GM18867 (cell line): ENCODE results near the gene ASB15.

Experiments
- ATAC-seq: cut with Tn5 transposase; IDR thresholded peaks from one replicate; pipeline ENCODE4 v1.9.1; 2021; ENCODE audit warnings: mild to moderate bottlenecking, moderate library complexity; ENCODE audit not compliant: unreplicated experiment

ASB15 gene

DNA sequence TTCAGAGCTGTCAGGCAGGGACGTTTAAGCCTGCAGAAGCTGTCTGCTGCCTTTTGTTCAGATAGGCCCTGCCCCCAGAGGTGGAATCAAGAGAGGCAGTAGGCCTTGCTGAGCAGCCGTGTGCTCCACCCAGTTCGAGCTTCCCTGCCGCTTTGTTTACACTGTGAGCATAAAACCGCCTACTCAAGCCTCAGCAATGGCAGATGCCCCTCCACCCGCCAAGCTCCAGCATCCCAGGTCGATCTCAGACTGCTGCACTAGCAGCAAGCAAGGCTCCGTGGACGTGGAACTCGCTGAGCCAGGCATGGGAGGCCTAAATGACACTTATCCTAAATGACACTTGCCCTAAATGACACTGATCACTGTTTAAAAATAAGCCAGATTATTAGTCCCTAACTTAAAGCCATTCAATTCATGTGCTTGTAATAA lies 6.8 kb upstream of the ASB15 start:
- no peak for ATAC-seq

DNA sequence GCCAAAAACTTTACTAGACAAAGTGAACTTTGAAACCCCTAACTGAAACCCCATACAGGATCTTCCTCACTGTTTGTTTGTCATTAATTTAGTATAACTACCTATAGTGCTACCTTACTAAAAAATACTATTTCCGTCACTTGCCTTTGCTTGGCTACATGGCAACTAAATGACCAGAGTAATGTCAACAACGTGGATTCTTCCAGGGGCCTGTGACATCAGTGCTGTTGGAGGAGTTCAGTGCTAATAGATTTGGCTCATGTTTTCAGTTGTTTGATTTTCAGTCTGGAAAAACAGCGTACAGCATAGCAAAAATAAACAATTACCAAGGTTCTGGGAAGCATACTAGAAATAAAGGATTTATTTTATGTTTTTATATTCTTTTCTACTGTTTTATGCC lies 3.0 kb upstream of the ASB15 start:
- no peak for ATAC-seq

DNA sequence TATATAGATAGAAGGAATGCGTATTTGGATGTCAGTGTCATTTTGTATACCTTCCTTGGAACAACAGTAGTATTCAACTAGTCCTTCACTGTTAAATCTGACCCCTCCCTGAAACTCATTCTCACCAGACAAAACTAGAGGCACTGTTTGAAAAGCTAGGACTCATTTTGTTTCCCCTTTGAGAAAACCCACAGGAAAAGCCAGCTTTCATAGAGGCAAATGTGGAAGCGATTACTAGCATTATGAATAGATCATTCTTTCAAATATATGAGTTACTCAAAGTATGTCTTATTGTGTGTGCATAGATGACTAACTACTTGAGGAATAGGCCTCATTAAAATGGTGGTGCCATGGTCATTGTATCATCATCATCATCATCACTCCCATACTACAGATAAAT lies 1.9 kb upstream of the ASB15 start:
- no peak for ATAC-seq

DNA sequence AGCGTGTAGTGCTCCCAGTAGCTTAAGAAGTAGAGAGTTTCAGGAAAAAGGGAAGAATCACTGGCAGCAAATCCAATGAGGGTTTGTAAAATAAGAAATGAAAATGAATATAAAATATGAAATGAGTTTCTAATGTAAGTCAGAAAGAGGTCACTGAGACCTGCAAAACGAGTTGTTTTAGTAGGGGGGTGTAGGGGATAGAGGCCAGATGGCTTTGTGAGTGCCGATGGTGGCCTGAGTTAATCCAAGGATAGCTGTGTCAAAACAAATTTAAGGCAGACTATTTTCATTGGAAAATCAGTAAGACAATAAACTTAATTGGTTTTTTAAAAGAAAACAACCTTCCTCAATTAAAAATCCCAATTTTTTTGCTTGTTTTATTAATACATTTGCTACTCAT lies 745 bp upstream of the ASB15 start:
- ATAC-seq = no peak

DNA sequence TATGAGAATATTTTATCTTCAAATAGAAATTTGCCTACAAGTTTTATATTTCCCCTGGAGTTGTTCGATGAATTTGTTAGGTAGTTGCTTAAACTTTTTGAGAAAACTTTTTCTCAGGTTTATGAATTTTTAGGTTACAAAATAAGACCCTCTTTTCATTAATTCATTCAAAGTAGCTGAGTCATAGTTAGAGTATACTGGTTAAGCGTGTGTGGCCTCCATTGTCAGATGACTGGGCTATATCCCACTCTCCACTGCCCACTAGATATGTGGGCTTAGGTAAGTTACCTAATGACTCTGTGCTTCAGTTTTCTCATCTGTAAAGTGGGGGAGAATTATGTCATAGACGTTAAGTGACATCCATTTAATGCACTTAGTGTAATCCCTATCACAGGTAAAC lies 1.0 kb downstream of the ASB15 start:
- ATAC-seq = no peak

DNA sequence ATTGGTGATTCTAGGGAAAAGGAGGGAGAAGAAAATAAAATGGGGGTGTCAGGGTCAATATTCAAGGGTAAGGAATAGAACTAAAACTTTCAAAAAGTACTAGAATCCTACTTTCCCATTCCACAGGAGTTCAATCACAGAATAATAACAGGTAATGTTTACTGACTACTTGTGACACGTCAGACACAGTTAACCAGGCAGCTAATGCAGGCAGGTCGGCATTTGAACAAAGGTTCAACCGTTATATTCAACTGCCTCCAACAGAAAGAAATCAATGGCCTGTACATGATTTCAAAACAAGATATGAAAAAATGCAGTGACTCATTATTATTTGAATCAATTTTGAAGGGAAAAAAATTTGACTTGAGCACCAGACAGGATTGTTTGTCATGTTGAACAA lies 3.1 kb downstream of the ASB15 start:
- no peak for ATAC-seq

DNA sequence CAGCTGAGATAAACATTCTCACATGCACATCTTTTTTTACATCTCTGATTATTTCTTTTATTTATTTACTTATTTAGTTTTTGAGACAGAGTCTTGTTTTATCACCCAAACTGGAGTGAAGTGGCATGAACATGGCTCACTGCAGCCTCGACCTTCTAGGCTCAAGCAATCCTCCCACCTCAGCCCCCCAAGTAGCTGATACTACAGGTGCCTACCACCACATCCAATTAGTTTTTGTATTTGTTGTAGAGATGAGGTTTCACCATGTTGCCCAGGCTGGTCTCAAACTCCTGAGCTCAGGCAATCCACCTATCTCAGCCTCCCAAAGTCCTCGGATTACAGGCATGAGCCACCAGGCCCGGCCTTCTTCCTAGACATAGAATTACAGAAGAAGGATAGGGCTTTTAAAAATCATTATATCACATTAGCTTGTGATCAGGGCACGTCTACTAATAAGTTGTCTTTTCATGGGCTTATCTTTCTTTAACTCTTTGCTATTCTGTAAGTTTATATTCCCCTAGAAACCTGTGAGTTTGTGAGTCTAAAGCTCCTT lies 5.9 kb downstream of the ASB15 start:
- ATAC-seq = no peak

DNA sequence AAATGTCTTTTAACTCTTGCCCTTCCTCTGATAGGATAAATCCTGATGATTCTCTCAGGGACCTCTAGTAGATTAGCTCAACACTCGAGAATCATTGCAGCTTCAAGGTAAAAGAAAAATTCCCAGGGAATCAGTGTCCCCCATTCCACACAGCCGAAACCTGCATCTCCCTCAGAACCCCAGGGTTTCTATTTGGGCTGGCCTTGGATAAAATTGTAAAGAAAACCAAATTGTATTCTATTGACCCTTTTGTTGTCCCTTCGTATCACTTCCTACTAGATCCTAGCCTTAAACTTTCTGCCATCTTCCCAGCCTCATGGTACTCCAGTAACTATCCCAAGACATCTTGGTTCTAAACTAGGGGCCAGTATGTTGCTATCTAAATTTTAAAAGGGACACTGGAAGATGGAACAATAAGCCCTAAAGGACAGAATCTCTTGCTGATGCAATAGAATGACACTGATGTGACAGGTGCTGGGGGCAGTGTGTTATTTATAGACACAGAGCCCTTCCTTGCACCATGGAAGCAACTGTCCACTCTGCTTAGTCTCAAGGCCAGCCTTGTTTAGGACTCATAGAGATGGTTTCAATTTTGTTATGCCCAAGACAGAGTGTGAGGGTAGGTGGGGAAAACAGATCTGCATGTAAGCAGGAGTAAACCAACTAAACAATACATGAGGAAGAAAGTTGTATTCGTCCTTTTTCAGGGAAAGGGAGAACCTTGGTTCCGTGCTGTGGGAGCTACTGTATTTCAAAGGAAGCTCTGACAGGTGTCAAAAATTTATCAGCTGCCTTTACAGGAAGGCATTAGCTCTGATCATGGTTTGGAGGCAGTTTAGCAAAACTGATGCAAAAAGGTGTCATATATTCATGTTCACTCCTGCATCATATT lies 7.6 kb downstream of the ASB15 start:
- no peak for ATAC-seq

DNA sequence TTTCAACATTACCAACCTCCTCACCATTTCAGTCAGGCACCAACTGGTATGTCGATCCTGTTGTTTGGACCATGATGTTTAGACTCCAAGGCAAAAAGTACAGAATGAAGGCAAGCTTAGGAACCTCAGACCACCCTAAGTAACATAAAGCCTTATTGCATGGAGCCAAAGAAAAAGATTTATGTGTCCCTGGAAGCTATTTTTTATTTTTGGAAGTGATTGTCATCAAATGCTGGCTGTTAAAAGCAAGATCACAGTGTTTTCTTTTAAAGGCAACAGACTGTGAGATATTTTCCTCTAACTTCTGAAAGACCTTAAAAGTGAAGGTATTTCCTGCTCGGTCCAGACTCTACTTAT lies 8.2 kb downstream of the ASB15 start:
- no peak for ATAC-seq

DNA sequence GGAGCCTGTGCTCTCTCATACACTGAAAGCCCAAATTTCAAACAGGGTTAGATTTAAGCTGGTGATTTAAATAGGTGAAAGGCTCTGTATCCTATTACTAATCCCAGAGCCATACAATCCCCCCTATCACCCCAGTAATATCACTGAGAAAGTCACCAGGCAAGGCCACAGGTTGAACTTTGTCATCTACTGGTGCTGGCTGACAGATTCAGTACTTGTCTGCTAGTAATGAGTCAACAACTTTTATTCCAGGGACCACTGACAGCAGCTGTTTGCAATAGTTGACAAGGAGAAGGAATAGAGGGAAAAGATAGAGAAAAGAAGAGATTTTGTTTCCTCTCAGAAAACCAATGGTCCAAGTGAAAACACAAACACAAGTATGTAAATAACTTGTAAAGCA lies 10.4 kb downstream of the ASB15 start:
- ATAC-seq = no peak

DNA sequence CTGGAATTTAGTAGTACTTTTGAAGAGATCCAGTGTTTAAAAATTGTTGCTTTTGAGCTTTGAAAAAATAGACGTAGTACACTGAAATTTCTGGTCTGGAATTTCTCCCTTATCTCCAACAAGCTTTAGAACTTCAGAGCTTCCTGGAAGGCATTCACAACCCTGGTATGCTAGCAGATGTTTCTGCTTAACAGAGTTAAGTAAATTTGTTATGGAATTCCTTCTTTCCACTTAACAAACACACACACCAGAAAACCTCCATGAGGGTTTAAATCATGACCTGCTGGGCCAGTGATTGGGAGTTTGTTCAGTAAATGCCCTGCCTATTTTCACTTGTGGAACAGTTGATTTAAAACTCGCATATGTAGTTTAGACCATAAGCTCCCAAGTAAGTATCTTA lies 13.7 kb downstream of the ASB15 start:
- ATAC-seq = no peak

DNA sequence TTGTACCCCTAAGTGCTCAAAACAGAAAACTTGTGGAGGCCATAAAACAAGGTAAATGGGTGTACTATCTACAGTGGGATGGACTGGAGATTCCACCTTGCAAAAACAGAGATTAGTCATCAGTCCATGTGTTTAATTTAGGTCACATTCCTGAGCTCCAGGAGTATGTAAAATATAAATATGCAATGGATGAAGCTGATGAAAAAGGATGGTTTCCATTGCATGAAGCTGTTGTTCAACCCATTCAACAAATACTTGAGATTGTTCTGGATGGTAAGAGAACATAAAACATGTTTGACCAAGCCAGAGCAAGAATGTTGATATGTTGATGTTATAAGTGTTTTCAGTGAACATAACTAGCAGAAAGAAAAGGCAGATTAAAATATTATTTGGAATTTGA lies 14.6 kb downstream of the ASB15 start:
- no peak for ATAC-seq

DNA sequence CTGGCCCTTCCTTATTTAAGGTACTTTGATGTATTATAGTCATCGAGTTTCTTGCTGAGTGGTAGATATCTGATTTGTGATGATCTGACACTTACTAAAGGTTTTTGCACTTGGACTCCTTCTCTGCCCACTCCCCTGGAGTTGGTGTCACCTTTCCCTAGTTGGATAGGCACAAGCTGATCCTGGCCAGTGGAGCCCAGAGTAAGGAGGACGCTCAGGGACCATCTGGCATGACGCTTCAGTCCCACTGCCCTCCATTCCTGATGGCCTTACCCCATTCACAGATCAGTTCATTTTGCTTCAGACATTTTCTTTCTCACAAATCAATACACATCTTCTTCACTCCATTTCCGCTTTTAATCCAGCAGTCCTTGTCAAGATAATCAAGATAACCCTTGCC lies 20.1 kb downstream of the ASB15 start:
- ATAC-seq = no peak

DNA sequence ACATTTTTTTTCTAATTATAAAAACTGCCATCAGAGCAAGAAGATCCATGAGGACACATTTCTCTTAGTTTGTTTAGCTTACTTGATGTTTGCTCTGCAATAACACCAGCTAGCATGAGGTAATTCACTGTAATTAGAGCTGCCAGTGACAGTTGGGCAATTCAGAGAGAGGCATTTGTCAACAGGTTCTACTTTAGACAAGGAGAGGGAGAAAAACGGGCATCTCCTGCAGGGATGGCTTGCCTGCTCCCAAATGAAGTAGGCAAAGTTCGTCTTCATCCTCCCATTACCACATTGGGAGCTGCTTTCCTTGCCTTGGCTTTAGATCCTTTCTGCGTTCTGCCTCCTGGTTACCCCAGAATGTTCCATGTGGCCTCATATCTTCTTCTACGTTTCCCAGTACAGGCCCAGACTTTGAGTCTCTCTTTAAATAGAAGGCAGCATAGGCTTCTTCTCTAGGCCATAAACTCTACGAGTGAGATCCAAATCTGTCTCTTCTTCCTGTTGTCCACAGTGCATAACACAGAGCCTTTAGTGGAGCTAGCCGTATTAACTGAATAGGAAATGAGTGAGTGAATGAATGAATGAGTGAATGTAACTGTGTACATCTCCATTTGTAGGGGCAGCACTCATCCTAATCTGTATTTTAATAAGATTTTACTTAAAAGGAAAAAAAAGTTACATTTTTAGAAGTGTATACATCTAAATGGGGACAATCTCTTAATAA lies 21.2 kb downstream of the ASB15 start:
- ATAC-seq = no peak

DNA sequence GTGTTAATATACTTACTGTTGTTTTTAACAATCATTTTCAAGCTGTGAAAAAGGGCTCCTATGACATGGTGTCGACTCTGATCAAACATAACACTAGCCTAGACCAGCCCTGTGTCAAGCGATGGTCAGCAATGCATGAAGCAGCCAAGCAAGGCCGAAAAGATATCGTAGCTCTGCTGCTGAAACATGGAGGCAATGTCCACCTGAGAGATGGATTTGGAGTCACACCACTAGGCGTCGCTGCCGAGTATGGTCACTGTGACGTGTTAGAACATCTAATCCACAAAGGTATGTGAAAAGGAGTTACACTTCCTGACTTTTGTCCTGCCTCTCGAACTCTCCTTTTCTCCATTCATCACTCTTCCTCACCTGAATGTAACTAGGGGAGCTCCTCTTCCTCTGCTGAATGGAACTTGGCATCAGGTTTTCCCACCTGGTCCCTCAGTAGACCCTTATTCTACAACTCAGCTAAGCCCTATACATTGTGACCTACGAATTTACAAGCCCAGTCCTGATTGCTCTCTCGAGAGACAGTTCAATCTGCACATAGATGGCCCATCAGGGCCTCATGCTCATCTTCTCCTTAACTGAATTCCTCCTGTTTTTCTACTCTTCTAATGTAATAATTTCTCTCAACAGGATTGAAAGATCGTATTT lies 23.0 kb downstream of the ASB15 start:
- ATAC-seq = peak; percentile 98

DNA sequence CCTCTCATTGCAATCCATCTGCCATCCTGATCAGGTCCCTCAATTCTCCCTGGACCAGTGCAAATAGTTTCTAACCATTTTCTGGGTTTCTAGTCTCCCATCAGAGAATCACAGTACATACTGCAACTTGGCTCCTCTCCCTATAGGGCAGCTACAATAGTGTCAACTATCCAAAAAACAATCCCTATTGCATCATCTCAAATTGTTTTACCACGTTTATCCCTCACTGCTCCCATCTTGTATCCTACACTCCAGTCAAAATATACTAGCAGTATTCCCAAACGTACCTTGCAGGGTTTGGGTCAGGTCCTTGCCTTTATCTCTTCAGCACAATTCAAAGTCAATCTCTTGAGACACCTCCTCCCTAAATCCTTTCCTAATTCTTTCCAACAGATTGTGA lies 23.6 kb downstream of the ASB15 start:
- no peak for ATAC-seq

DNA sequence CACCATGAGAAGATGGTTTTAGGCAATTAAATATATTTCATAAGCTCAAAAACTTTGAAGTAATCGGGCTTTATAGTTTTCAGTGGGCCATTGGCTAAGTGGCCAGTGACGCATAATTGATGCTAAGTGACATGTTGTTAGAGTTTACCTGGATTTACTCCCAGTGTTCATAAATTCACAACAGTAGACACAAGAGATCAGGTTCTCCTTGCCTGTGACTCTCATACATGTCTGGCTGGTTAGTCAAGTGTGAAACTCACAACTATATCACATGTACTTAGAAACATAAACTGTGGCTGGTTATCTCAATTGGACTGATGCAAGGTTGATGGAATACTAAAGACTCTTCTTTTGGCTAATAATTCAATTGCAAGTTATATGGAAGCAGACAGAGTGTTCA lies 26.2 kb downstream of the ASB15 start:
- ATAC-seq = no peak

DNA sequence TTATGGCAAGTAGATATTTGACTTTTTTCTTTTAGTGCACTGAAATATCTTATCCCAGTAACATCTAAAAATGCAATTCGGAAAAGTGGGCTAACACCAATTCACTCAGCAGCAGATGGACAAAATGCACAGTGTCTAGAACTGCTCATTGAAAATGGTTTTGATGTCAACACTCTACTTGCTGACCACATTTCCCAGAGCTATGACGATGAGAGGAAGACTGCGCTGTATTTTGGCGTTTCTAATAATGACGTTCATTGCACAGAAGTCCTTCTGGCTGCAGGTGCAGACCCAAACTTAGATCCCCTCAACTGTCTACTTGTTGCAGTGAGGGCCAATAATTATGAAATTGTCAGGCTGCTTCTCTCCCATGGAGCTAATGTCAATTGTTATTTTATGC lies 27.2 kb downstream of the ASB15 start:
- ATAC-seq = no peak

DNA sequence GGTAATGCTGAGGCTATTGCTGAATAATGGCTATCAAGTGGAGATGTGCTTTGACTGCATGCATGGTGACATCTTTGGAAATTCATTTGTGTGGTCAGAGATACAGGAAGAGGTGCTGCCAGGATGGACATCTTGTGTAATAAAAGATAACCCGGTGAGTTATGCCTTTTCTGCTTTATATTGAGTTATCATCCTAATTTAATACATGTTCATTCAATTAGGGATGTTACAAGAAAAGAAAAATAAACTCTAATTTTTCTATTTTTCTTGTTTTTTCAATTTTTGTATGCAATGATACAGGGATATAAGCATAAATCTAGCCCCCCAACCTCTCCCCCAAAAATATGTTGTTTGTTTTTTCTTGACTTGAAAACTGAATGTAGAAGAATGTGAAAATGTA lies 27.7 kb downstream of the ASB15 start:
- ATAC-seq = no peak

DNA sequence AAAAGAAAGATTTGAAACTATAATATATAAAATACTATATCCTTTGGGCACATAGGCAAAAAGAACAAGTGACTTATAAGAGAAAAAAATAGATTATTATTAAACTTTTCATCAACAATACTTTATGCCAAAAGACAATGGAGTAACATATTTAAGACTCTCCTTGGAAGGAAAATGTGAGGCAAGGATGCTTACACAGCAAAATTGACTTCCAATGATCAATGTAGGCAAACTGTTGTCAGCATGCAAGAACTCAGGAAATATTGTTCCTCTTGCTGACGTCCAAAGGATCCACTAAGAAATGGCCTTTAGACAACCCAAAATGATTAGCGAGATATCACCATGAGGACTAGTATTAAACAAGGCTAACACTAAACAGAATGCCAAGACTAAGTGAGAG lies 31.2 kb downstream of the ASB15 start:
- no peak for ATAC-seq

DNA sequence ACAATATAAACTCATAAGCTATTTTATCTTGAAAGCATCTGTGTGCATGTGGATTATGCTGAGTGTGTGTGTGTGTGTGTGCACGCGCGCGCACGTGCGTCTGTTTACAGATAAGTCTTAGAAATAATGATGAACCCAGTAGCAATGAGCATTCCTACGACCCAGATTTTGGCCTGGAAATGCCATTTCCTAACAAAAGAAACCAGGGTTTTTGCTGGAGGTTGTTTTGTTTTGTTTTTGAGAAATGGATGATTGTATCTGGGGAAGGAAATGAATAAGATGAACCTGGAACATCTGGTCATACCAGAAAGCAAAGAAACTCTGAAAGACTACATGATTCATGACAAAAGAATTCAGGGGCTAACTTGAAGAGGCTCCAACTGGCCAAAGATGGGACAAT lies 31.9 kb downstream of the ASB15 start:
- no peak for ATAC-seq
